Activated naive CD8-positive, alpha-beta T cell treated with anti-CD3 and anti-CD28 coated beads for 36 hours (primary cell): ENCODE data around the gene ZNF750. TPM values are rescaled to one million over a fixed set of nuclear protein-coding genes. Genes with fewer than 3 reads are reported as not detected.

Experiments
- DNase-seq: peaks from one replicate; pipeline ENCODE4 v3.0.0; 2021
- H3K27ac Mint-ChIP-seq: one replicate; pipeline ENCODE4 v1.8.0; 2022; ENCODE audit warnings: mild to moderate bottlenecking, moderate library complexity, mixed read lengths
- H3K27me3 Mint-ChIP-seq: one replicate; pipeline ENCODE4 v1.8.0; 2022; ENCODE audit warnings: mild to moderate bottlenecking, mixed read lengths
- H3K36me3 Mint-ChIP-seq: one replicate; pipeline ENCODE4 v1.8.0; 2021; ENCODE audit warnings: mild to moderate bottlenecking, mixed read lengths
- H3K4me1 Mint-ChIP-seq: one replicate; pipeline ENCODE4 v1.8.0; 2021; ENCODE audit warnings: mixed read lengths
- H3K4me3 Mint-ChIP-seq: one replicate; pipeline ENCODE4 v1.8.0; 2022; ENCODE audit warnings: mild to moderate bottlenecking, moderate library complexity, mixed read lengths
- H3K9me3 Mint-ChIP-seq: one replicate; pipeline ENCODE4 v1.8.0; 2022; ENCODE audit warnings: mixed read lengths
- total RNA-seq, 2 experiments: library from RNA; stranded (reverse); gene quantifications; one replicate each; pipeline ENCODE4 v1.2.3, GENCODE V29; 2021

Gene ZNF750
- total RNA-seq, 2 experiments from 2014 or later = not detected

GRCh38 chr17:82854226-82854625 lies 14.4 kb upstream of the ZNF750 start:
- no peak overlapping the region for H3K4me3 Mint-ChIP-seq
- H3K9me3 Mint-ChIP-seq = no peaks in the 10 kb centered on the region
- no peak for DNase-seq
- H3K27ac Mint-ChIP-seq = no peak overlapping the region
- peaks cover 11% of the 10 kb centered on the region for H3K36me3 Mint-ChIP-seq
- H3K27me3 Mint-ChIP-seq = no peaks in the 10 kb centered on the region
- H3K4me1 Mint-ChIP-seq = peaks cover 15% of the 10 kb centered on the region

GRCh38 chr17:82851381-82851780 lies 11.6 kb upstream of the ZNF750 start:
- H3K4me3 Mint-ChIP-seq = no peak overlapping the region
- H3K27me3 Mint-ChIP-seq = no peaks in the 10 kb centered on the region
- H3K36me3 Mint-ChIP-seq = peaks cover 9% of the 10 kb centered on the region
- DNase-seq = no peak
- H3K9me3 Mint-ChIP-seq = no peaks in the 10 kb centered on the region
- peaks cover 11% of the 10 kb centered on the region for H3K4me1 Mint-ChIP-seq
- no peak overlapping the region for H3K27ac Mint-ChIP-seq

- Mint-ChIP-seq H3K27me3 (no peaks in the 10 kb centered on the region), H3K9me3 (no peaks in the 10 kb centered on the region), H3K4me3 (no peak overlapping the region), H3K4me1 (peaks cover 11% of the 10 kb centered on the region), H3K36me3 (peaks cover 9% of the 10 kb centered on the region), H3K27ac (peak overlapping the region; percentile 42)
- no peak for DNase-seq
Measured at GRCh38 chr17:82849076-82849945, 9.5 kb upstream of the ZNF750 start.

- Mint-ChIP-seq H3K9me3 (no peaks in the 10 kb centered on the region), H3K4me3 (peak overlapping the region; percentile 47), H3K27ac (peak overlapping the region; percentile 67), H3K36me3 (peaks cover 9% of the 10 kb centered on the region), H3K27me3 (no peaks in the 10 kb centered on the region), H3K4me1 (peaks cover 15% of the 10 kb centered on the region)
- peak; percentile 48 for DNase-seq
Measured at GRCh38 chr17:82848022-82848592, 8.3 kb upstream of the ZNF750 start.

- peaks cover 13% of the 10 kb centered on the region for H3K4me1 Mint-ChIP-seq
- no peak overlapping the region for H3K4me3 Mint-ChIP-seq
- no peaks in the 10 kb centered on the region for H3K9me3 Mint-ChIP-seq
- peaks cover 9% of the 10 kb centered on the region for H3K36me3 Mint-ChIP-seq
- DNase-seq = no peak
- no peak overlapping the region for H3K27ac Mint-ChIP-seq
- H3K27me3 Mint-ChIP-seq = no peaks in the 10 kb centered on the region
Measured at GRCh38 chr17:82846061-82846691, 6.4 kb upstream of the ZNF750 start.

- Mint-ChIP-seq H3K27me3 (no peaks in the 10 kb centered on the region), H3K36me3 (peaks cover 6% of the 10 kb centered on the region), H3K4me1 (peaks cover 13% of the 10 kb centered on the region), H3K27ac (no peak overlapping the region), H3K4me3 (no peak overlapping the region), H3K9me3 (no peaks in the 10 kb centered on the region)
- DNase-seq = no peak
Measured at GRCh38 chr17:82845163-82845807, 5.5 kb upstream of the ZNF750 start.

- H3K27me3 Mint-ChIP-seq = no peaks in the 10 kb centered on the region
- no peak for DNase-seq
- no peak overlapping the region for H3K4me3 Mint-ChIP-seq
- H3K27ac Mint-ChIP-seq = no peak overlapping the region
- H3K36me3 Mint-ChIP-seq = peaks cover 6% of the 10 kb centered on the region
- peaks cover 13% of the 10 kb centered on the region for H3K4me1 Mint-ChIP-seq
- no peaks in the 10 kb centered on the region for H3K9me3 Mint-ChIP-seq
Measured at GRCh38 chr17:82844796-82845162, 5.0 kb upstream of the ZNF750 start.

GRCh38 chr17:82843904-82844680 lies 4.3 kb upstream of the ZNF750 start:
- Mint-ChIP-seq H3K9me3 (no peaks in the 10 kb centered on the region), H3K27ac (no peak overlapping the region), H3K27me3 (no peaks in the 10 kb centered on the region), H3K36me3 (peaks cover under 1% of the 10 kb centered on the region), H3K4me3 (no peak overlapping the region), H3K4me1 (peaks cover 9% of the 10 kb centered on the region)
- no peak for DNase-seq

GRCh38 chr17:82841921-82842596 lies 2.2 kb upstream of the ZNF750 start:
- H3K4me1 Mint-ChIP-seq = peaks cover 5% of the 10 kb centered on the region
- DNase-seq = no peak
- H3K27me3 Mint-ChIP-seq = no peaks in the 10 kb centered on the region
- no peak overlapping the region for H3K27ac Mint-ChIP-seq
- H3K9me3 Mint-ChIP-seq = no peaks in the 10 kb centered on the region
- no peaks in the 10 kb centered on the region for H3K36me3 Mint-ChIP-seq
- H3K4me3 Mint-ChIP-seq = no peak overlapping the region

- Mint-ChIP-seq H3K27ac (no peak overlapping the region), H3K4me1 (peaks cover 5% of the 10 kb centered on the region), H3K9me3 (no peaks in the 10 kb centered on the region), H3K27me3 (no peaks in the 10 kb centered on the region), H3K36me3 (no peaks in the 10 kb centered on the region), H3K4me3 (no peak overlapping the region)
- no peak for DNase-seq
Measured at GRCh38 chr17:82840431-82840831, 609 bp upstream of the ZNF750 start.

GRCh38 chr17:82838386-82839063 lies 1.3 kb downstream of the ZNF750 start:
- Mint-ChIP-seq H3K27me3 (no peaks in the 10 kb centered on the region), H3K4me1 (peaks cover under 1% of the 10 kb centered on the region), H3K36me3 (no peaks in the 10 kb centered on the region), H3K9me3 (no peaks in the 10 kb centered on the region), H3K27ac (no peak overlapping the region), H3K4me3 (no peak overlapping the region)
- DNase-seq = no peak

- H3K4me3 Mint-ChIP-seq = no peak overlapping the region
- no peaks in the 10 kb centered on the region for H3K27me3 Mint-ChIP-seq
- DNase-seq = no peak
- no peaks in the 10 kb centered on the region for H3K36me3 Mint-ChIP-seq
- no peak overlapping the region for H3K27ac Mint-ChIP-seq
- no peaks in the 10 kb centered on the region for H3K4me1 Mint-ChIP-seq
- H3K9me3 Mint-ChIP-seq = no peaks in the 10 kb centered on the region
Measured at GRCh38 chr17:82837586-82838320, 2.1 kb downstream of the ZNF750 start.

GRCh38 chr17:82836823-82837357 lies 2.9 kb downstream of the ZNF750 start:
- no peak overlapping the region for H3K4me3 Mint-ChIP-seq
- H3K9me3 Mint-ChIP-seq = no peaks in the 10 kb centered on the region
- H3K27me3 Mint-ChIP-seq = no peaks in the 10 kb centered on the region
- H3K36me3 Mint-ChIP-seq = no peaks in the 10 kb centered on the region
- H3K4me1 Mint-ChIP-seq = no peaks in the 10 kb centered on the region
- no peak overlapping the region for H3K27ac Mint-ChIP-seq
- DNase-seq = no peak
